HG02970 (cell line): ENCODE measurements around the gene RCE1.
A peak's percentile ranks its signal among the peaks of the same experiment; 100 is the strongest.

ENCODE experiments used
- ATAC-seq: cut with Tn5 transposase; IDR thresholded peaks from one replicate; pipeline ENCODE4 v1.9.1; 2021; ENCODE audit warnings: mild to moderate bottlenecking, moderate library complexity, moderate number of reproducible peaks; ENCODE audit not compliant: unreplicated experiment, low FRiP score

RCE1 gene

GRCh38 chr11:66866511-66866986 lies 23.3 kb downstream of the RCE1 start:
- ATAC-seq, result no peak

DNA sequence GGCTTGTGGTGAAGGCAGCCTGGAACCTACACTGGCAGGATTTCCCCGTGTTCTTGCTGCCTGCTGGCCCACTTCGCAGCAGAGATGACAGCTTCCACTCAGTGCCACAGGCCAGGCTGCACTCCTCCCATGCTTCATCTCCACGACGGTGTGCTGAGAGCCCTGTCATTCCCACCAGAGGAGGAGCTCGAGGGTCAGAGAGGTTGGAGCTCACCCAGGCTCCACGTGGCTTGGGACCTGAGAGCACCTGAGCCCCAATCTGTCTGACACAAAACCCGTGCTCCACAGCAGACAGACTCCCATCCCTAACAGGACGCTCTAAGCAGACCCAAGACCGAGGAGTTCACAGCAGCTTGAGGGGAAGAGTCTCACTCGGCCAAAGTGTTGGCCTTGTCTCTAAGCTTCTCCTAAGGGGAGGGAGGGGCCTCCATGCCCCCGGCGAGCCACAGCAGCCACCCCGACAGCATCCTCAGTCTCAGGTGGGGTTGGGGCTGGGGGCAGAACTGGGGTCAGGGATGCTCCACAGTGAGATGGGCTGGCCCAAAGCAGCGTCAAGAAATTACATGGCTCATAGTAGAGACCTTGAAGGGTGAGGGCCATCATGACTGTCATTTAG lies 24.3 kb downstream of the RCE1 start:
- no peak for ATAC-seq

- ATAC-seq, result no peak
These were observed 25.0 kb downstream of the RCE1 start for GRCh38 chr11:66868082-66868725.

DNA sequence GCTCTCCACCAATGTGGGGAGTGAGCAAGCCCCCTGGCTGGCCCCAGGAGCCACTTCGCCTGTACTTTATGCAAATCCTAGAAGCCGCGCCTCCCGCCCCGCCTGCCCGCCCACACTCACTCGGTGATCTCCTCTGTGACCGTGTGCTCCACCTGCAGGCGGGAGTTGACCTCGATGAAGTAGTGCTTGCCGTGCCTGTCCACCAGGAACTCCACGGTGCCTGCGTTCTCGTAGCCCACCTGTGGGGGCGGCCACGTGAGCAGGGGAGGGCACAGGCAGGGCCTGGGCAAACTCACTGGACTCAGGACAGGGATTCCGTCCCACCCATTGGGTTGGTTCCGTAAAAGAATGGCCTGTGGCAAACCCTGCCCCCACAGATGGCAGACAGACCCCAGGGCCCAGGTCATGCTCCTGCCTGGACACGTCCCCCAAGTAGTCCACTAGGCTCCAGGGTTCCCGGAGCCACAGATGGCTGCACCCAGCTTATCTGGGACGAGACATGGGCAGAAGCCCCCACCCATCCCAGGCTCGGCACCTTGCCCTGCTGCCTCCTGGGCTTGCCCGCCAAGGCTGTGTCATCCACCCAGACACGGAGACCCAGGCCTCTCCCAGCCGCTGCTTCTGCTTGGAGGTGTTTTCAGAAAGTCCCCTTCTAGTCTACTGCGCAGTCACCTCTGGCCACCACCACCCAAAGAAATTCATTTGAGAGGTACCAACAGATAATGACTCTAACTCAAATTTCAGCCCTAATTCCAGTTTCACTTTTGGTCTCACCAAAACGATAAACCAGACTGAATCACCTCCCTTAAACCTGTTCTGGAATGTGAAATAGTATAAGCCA lies 25.7 kb downstream of the RCE1 start:
- ATAC-seq, result peak; percentile 71

GRCh38 chr11:66869567-66869870 lies 26.3 kb downstream of the RCE1 start:
- ATAC-seq, result no peak

- no peak for ATAC-seq
These were observed 26.9 kb downstream of the RCE1 start for GRCh38 chr11:66870131-66870530.

DNA sequence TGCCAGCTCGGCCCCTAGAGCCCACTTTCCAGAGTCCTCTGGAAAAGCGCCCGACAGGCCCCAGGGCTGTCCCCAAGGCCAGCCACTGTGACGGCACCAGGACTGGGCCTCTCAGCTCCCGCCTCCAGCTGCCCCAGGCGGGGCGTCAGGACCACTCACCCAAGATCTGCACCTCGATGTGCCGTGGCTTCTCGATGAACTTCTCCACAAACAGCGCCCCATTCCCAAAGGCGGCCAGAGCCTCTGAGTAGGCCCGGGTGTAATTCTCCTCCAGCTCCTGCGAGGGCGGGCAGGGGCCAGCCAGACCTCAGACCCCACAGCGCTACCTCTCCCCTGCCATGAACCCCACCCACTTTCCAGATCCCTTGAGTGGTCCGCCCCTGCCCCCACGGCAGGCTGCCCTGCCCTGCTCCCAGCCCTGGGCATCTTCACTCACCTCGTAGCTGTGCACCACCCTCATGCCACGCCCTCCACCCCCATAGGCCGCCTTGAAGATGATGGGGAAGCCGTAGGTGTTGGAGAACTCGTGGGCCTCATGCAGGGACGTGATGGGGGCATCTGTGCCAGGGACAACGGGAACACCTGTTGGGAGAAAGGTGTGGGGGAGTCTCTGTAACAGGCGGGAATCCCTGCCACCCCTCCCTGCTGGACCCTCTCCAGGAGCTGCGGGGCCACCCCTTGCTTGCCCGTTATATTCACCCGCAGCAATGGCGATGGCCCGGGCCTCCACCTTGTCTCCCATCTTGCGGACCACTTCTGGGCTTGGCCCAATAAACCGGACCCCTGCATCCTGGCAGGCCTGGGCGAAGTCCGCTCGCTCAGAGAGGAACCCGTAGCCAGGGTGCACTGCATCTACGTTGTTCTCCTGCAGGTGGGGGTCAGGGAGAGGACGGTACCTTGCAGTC lies 27.6 kb downstream of the RCE1 start:
- ATAC-seq, result no peak

GRCh38 chr11:66871521-66871901 lies 28.3 kb downstream of the RCE1 start:
- ATAC-seq, result no peak

- ATAC-seq, result no peak
These were observed 31.0 kb downstream of the RCE1 start for GRCh38 chr11:66874232-66874631.

DNA sequence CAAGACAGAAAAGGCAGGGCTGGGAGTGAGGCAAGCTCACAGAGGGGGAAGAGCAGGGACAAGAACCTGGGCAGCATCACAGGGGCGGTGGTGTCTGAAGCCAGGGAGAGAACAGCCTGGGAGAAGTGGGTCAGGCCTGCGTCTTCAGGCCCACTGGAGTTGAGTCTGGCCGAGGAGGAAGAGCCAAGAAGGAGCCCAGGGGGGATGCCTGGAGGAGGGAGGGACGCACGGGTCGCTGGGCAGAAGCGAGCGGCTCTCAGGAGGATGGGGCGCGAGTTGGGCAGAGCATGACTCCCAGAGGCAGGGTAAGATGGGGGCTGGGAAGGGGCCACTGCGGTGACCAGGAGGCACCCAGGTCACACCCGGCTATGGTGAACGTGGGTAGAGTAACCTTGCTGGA lies 32.1 kb downstream of the RCE1 start:
- ATAC-seq, result no peak

GRCh38 chr11:66877588-66878385 lies 34.5 kb downstream of the RCE1 start:
- ATAC-seq, result no peak

GRCh38 chr11:66878474-66878873 lies 35.2 kb downstream of the RCE1 start:
- ATAC-seq, result no peak

DNA sequence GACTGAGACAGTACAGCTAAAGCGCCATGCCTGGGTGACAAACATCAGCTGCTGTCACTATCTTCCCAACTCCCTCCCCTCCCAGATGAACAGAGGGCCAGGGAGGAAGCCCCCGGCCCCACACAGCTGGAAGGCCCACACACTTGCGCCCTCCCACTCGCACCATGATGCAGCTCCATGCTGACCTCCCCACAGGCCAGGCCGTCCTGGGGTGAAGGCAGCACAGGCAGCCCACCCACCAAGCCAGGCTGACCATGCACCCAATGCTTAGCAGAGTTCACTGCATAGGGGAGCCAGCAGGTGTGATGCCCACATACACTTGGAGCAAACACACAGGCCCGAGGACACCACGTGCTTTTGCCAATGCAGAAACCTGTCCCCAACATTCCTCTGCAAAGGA lies 35.8 kb downstream of the RCE1 start:
- no peak for ATAC-seq

DNA sequence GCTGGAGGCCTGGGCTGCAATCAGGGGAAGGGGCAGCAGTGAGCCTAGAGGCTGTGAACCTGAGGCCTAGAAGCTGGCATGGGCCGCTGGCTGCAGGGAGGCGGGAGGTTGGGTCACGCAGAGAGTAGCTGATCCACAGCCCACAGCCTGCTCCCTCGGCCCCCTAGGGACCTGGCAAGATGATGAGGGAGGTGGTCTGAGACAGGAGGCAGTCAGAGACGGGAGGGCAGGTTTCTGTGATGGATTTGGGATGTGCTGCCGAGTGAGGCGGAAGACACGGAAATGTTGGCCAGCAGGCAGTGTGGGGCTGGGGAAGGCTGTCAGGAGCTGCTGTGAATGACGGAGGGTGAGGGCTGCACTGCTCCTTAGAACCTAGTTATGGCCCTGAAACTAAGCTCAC lies 36.3 kb downstream of the RCE1 start:
- no peak for ATAC-seq

GRCh38 chr11:66879999-66880398 lies 36.8 kb downstream of the RCE1 start:
- no peak for ATAC-seq

- no peak for ATAC-seq
These were observed 37.5 kb downstream of the RCE1 start for GRCh38 chr11:66880496-66881450.

DNA sequence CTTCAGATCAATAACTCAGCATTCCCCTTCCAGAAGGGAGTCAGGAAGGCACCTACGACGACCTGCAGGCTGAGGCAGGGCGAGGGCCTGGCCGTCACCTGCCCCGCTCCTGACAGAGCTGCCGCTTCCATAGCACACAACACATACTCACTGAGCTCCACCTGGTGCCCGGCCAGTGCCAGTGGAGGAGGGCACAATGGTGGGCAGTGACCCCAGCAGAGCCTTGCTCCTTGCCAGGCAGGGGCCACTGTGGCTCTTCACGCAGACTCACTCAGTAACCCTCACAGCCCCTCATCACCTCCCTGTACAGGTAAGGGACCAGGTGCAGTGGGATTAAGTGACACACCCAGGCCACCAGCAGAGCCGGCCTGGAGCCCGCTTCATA lies 38.2 kb downstream of the RCE1 start:
- ATAC-seq, result no peak

DNA sequence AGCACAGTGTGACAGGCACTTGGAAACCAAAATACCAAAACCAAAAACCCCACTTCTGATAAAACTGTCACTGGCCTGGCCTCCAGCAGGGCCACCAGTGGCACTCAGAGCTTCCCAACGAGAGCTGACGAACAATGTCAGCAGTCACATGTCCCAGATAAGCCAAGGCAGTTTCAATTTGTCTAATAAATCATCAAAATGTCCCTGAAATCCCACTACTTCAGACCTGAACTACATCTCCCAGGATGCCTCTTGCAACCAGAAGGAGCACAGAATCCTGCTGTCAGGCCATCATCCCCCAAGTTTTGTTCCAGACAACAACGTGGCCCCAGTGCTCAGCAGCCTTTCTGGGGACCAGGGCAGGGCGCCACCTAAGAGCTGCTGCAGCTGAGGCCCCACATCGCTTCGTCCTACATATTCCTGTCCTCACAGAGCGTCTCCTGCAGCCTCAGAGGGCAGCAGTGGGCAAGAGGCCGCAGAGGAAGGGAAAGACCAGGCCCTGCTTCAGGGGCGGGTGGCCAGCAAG lies 38.7 kb downstream of the RCE1 start:
- ATAC-seq, result no peak
